Hepatic stellate cell (primary cell): ENCODE results near the gene CBFA2T3.

Source experiments
- DNase-seq: peaks from one replicate; pipeline ENCODE4 v3.0.0; 2011; ENCODE audit warnings: low spot score

The CBFA2T3 gene

DNA sequence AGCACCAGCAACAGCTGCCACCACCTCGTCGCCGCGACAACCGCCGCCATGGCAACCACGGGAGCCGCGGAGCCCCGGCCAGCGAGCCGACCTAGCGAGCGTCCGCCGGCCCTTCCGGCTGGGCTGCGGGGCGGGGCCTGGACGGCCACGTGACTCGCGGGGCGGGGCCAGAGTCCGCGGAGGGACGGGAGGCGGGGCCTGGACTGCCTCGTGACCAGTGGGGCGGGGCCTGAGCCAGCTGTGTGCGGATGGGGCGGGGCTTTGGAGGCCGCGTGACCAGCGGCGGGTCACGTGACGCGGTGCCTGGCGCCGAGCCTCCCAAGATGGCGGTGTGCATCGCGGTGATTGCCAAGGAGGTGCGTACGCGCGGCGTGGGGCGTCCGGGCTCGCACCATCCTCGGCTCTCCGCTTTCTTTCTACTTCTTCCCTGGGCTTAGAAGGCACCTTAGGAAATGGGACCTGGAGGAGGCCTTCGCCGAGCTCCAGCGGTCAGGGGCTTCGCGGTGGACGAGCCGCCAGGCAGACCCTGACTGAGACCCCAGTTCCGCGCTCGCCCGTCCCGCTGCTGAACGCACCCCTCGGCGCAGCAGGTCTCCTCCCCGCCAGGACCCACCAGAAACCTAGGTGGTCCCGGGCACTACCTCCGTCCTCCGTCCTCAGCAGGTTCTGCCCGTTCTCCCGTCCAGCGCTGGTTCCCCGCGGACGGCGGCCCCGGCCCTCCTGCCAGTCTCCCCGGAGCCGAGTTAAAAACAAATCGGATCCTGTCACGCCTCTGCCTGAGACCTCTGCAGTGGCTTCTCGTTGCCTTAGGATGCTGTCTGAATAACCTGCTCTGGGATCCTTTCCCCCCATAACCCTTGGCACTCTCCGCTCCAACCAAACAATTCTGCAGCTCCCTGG lies 119.9 kb downstream of the CBFA2T3 start, which contains the start of the genes GALNS and TRAPPC2L:
Gene GALNS (minus strand): TSS at position 120 of the 900 bp plus-strand sequence. CDS start 70 bp downstream, at position 50.
Gene TRAPPC2L (plus strand): TSS at position 300 of the 900 bp plus-strand sequence. CDS start 24 bp downstream, at position 324.
- peak; percentile 99 for DNase-seq

DNA sequence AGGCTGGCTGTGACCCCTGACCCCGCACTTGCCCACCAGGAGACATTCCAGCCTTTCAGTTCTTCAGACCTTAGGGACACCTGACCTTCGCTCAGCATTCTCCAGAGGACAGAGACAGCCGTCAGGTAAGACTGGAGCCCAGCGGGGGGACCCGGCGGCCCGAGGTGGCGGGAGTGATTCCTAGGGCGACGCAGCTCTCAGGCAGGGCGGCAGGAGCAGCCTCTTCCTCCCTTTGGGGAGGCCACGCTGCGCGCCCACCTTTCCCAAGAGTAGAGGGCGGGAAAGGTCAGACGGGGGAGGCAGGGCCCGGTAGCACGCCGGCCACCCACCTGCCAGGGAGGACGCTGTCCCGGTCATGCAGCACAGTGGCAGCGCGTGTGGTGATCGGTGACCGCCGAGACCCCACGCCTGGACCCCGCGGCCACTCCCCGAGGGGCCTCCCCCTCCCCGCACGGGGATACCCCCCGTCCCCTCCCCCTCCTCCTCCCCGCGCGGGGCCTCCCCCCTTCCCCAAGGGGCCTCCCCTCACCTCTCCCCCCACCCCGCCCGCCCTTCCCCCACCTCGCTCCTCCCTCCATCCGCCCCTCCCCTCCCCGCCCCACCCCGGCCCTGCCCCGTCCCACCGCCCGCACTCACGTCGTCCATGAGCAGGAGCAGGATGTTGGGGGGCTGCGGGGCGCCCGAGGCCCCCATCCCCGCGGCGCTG lies 120.7 kb downstream of the CBFA2T3 start:
- no peak for DNase-seq

DNA sequence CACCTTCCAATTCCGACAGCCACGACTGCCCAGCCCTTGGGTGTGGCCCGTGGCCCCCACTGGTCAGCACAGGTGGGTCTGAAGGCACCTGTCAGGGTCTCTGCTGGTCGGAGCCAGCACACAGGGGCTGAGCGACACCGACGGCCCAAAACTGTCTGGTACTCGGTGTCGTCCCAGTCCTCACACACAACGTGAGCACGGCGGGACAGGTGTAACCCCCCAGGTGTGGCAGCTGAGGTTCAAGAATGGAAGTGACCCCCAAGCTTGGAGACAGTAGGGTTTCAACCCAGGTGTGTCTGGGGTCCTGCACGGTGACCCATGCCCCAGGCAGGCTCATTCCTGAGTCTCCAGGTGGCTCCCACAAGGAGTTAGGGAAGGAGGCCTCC lies 121.3 kb downstream of the CBFA2T3 start:
- no peak for DNase-seq

DNA sequence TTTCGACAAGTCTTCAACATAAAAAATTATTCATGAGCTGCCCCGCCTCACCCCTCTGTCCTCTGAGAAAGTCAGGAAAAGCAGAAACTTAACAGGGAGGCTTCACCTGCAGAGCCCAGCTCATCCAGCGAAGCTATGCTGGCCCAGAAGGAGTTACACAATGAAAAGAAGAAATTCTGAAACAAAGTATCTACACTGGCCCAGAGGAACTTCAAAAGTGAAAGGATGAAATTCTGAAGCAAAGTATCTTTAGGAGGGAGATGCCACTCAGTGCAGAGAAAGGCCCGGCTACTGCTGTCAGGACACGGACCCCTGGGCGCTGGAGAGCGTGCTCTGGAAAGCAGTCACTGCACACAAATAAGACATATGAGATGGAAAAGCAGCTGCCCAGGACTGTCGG lies 121.8 kb downstream of the CBFA2T3 start:
- no peak for DNase-seq

DNA sequence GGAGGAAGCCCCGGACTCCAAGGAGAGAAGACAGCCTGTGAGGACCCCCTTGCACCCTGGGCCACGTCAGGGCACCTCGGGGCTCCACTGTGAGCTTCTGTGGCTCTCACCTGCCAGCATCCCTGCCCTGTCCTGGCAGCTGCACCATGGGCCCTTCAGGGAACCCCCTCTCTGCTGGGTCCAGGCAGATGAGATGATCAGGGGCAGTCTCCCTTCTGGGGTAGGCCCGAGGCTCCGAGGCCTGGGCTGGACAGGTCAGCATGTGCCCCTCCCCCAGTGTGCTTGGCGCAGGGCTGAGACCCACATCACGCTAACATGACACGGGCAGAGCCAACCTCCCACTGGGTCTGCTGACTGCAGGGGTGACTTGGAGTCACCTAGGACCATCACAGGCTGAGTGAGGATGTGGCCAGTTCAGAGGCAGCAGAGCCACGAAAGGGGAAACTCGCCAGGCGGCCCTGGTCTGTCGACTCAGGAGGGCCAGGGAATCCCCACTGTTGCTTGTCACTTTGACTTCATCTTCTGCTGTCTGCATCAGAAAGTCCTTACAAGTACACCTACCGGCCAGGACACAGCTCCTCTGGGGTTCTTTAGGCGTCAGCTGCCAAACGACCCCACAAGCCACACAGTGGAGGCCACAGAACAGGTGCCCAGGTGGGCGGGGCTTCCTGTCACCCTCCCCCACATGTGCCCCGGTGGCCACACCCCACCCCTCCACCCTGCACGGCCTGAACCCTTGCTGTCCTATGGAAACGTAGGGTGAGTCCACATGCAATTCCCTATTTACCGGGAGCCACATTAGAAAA lies 122.5 kb downstream of the CBFA2T3 start:
- DNase-seq, result no peak

DNA sequence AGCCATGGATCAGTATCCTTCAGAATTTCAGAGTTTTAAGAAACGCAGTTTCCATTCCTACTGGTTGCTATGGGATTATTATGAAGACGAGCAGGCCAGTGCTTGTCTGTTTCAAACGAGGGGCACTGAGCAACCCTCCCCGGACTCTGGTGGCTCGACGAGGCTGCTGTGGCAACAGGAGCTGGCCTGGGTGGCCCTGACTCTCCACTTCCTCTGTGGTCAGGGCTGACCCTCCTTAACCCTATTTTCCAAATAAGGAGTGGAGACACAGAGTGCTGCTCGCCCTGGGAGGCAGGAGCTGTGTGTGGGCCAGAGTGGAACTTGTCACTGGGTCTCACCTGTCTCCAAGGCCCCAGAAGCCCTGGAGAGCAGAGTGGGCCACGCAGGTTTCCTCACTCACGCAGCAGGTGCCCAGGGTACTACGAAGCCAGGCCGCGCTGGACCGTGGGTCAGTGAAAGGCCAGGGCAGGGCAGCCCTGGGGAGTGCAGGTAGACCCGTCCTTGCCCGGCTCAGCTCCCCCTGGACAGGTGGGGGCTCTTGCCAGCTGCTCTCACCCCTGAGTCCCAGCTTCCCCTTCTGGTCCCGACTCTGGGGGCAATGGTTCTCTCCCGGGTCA lies 123.6 kb downstream of the CBFA2T3 start:
- peak; percentile 45 for DNase-seq

DNA sequence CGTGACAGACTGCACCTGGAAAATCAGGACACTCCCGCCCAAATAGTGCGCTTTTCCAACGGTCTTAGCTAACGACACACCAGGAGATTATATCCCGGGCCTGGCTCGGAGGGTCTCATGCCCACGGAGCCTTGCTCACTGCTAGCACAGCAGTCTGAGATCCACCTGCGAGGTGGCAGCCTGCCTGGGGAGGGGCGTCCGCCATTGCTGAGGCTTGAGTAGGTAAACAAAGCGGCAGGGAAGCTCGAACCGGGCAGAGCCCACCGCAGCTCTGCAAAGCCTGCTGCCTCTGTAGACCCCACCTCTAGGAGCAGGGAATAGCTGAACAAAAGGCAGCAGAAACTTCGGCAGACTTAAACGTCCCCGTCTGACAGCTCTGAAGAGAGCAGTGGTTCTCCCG lies 125.4 kb downstream of the CBFA2T3 start:
- DNase-seq, result no peak

DNA sequence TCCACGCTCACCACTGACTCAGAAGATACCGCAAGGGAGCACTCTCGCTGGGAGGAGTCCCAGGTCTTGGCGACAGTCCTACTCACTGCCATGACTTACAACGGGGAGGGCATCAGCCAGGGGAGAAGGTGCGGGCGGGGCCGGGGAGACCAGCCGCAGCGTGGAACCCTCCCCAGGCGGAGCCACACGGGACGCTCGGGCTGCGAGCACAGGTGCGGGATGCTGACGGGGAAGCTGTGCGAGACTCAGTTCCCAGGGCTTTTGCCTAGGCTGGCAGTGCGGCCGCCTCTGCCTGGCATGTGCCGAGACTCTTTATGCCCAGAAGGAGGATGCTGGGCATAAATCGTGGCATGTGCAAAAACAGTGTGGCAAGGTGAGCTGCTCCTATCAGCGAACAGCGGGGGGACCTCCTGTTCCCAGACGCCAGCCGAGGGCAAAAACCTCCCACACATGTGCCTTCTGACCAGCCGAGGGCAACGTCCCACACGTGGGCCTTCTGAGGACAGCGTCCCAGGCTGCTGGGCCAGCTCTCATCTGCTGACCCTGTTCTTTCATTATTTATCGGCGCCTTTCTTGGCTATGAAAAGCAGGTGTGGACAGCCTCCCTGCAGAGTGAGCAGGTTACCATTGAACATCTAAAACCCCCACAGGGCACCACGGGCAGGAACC lies 126.3 kb downstream of the CBFA2T3 start:
- no peak for DNase-seq

DNA sequence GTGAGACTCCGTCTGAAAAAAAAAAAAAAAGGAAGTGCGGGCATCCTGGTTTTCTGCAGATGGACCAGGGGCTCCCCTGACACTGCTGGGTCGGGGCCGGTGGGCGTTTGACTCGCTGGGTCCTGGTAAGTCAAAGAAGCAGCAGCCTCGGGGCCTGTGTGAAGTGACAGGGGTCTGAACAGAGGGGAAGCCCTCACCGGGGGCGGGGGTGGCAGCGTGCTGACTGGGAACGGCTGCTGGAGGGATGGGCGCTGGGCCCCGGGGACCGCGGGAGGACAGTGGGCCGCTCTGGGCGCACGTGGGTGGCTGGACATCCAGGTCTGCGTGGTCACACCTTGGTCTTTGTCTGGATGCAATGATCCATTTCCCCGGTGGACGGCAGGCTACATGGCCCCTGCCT lies 128.4 kb downstream of the CBFA2T3 start:
- no peak for DNase-seq

DNA sequence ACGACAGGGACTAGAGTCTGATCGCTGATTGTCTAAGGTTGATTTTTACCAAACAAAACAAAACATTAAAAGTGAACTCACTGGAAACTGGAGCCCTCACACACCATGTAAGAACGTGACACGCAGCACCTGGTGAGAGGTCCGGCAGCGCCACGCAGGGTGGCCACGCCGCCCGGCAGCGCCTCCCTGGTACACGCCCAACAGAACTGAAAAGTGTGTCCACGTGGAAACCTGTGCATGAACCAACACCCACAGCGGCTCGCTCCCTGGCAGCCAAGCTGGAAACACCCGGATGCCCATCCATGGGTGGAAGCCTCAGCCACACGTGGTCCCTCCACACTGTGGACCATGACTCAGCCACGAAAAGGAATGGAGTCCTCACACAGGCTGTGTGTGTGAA lies 129.4 kb downstream of the CBFA2T3 start:
- DNase-seq, result no peak

DNA sequence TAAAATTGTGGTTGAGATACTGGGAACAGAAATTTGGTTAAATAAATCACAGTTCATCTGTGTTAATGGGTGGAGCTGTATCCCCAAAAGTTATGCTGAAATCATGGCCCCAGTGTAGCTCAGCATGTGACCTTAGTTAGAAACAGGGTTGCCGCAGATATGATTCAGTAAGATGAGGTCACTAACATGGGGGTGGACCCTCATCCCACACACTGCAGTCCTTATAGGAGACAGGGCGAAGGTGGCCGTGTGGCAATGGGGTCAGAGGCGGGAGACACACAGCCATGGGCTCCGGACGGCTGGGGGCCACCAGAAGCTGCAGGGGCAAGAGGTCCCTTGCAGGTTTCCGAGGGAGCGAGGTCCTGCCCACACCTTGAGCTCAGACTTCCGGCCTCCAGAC lies 130.9 kb downstream of the CBFA2T3 start:
- no peak for DNase-seq

DNA sequence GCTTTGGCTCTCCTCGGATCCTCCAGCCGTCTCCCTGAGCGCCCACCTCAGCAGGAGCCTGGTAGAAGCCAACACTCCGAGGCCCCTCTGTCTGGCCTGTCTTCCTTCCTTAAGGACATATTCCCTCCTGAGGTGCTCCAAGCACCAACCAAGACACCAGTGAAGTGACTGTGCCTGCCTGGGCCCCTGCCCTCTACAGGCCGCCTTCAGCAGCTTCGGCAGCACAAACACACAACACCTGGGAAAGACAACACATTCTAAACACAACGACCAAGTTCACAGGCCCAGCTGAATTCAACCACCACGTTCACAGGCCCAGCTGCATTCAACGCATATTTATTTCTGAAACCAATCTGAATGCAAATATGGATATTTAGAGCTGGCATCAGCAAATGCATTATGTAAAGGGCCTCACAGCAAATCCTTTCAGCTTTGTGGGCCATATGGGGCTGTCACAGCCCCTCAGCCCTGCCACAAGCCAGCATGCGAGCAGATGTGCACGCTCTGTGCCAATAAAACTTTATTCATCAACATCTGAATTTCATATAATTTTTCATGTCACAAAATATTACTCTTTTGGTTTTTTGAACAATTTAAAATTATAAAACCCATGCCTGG lies 132.5 kb downstream of the CBFA2T3 start:
- DNase-seq, result no peak

DNA sequence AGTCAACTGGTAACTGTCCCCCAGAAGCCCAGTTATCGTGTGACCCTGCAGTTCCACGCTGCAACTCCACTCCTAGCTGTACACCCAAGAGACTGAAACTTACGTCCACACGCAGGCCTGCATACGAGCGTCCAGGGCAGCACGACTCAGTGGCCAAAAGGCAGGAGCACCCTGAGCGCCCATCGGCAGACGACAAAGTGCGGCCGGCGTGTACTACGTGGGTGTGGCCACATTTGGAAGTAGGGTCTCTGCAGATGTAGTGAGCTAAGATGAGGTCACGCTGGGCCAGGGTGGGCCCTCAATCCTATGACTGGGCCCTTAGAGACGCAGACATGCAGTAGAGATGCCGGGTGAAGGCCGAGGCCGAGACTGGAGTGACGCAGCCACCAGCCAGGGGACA lies 133.8 kb downstream of the CBFA2T3 start:
- no peak for DNase-seq

DNA sequence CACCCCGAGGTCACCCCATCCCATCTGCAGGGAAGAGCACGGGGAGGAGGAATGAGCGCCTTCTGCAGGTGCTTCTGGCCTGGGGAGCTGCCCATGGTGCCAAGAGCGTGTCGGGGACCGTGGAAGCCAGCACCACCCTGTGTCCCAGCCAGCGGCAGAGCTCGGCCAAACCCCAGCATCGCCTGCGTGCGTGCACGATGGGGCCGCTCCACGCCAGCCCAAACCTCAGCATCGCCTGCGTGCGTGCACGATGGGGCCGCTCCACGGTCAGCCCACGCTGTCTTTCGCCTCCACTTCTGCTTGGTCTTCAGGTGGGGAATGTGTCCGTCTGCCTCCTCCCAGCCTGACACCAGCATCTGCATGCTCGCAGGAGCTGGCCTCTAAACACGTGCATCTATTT lies 134.2 kb downstream of the CBFA2T3 start:
- DNase-seq, result no peak

DNA sequence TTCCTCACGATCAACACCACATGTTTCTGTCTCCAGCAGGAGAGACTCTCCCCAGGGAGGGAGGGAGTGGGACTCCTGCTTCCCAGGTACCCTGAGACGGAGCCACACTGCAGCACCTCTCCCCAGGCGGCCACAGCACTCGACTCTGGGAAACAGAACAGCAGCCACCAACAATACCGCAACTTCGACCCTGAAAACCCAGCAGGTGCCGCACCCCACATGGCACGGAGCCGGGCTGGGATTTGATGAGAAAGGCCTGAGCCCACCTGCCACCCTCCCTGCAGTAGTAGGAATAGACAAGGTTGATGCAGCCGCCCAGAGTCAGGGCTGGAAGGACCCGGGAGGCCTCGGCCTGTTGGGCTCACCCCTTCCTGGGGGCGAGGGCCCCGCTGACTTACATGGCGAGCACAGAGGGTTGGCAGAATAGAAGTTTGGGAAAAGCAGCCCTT lies 134.7 kb downstream of the CBFA2T3 start:
- DNase-seq, result no peak

DNA sequence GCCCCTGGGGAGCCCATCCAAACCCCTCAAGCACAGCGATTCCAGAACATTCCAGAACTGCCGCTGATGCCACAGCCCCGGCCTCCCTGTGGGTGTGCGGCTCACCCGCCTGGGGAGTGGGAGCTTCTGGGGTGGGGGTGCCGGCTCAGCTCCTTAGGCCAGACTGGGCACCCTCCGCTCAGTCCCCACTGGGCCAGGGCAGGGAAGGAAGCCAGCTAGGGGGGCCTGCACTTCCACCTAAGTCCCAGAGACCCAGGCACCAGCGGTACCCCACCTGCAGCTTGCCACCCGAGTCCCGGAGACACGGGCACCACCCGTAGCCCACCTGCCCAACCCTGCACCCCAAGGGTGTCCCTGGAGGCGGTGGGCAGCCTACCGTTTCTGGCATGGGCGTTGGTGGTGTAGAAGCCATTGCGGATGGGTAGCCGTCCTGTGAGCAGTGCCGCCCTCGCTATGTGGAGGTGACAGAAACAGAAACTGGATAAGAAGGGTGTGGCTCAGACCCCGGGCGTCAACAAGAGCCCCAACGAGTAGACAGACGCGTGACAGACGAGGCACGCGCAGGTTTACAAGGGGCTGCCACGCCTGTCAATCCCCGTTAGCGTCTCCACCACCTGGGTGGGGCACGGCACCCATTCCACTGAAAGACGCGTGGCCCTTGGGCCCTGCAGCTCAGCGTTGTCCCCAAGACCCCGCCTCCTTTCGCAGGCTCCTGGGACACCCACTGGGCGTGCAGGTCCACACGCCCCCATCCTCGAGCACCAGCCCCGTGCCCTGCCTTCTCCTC lies 135.3 kb downstream of the CBFA2T3 start:
- no peak for DNase-seq

DNA sequence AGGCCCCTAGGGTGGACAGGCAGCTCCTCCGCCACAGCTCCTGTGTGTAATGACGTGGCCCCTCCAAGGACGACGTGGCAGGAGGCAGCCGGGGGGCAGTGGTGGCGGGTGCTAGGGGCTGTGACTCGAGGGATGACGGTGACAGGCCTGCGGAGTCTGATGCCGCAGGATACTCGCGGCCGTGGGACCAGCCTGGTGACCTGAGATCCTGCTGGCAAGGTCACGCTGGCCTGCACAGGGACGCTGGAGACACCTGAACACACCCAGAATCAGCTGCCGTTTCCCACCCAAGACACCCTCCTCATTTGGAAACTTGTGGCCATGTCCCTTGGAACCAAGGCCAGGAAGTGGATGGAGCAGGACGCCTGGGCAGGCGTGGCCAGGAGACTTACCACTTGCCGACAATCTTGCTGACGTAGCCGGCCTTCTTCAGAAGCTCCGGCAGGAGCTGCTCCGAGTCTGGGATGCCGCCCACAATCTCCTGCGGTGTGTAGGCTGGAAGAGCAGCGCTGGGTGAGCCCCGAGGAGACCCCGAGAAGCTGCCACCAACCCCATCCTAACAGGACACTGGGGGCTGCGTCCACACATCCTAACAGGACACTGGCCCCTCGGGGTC lies 136.3 kb downstream of the CBFA2T3 start:
- no peak for DNase-seq

DNA sequence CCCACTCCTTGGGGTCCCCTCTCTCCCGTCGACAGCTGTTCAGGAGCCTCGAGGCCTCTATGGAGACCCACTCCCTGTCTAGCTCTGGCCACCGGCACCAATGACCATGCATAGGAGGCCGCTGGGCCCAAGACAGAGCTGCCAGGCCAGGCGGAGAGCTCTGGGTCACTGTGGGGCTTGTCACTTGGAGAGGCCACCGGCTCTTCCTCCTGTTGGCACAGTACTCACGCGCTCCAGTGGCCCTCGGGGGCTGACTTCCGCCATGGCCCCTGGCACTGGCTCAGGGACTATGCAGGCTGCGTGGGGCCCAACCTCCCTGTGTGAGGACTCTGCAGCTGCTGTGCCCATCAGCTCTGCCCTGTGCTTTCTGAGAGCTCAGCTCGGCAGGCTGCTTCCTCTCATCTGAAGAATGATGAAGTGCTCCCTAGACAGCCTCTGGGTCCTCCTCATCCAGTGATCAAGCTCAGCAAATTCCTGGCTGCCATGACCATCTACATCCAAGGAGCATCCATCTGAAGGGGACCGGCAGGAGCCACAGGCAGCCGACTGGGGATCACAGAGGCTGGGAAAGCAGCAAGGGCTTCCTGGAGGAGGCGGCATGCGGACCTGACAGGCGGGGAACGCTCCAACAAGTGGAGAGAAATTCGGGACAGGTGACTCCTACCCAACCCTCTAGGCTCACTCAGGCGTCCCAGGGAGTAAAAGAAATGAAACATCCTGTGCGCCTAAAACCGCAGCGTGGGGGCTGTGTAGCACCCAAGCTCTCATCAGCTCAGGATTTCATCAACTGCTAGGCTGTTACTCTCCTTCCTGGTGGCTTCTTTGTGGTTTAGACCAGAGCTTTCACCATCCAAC lies 137.0 kb downstream of the CBFA2T3 start:
- no peak for DNase-seq
